Thyroid gland (tissue), 4 donors: ENCODE measurements around the gene FGF3. TPM values are rescaled to one million over a fixed set of nuclear protein-coding genes. Genes with fewer than 3 reads are reported as not detected.

Experiments
- DNase-seq, 2 donors: peaks; one replicate each; pipeline ENCODE4 v3.0.0-alpha.2; 2019
- H3K27ac ChIP-seq, 3 donors: fragments of 200-600 bp; sonication (generic); 1 replicate in 2 of 3; 2 replicates in 1 of 3; pipeline ENCODE4 v1.5.1; 2016 to 2019; ENCODE audit warnings: mild to moderate bottlenecking in 1 of 3, moderate library complexity in 1 of 3
- H3K27me3 ChIP-seq: fragments of 200-600 bp; sonication (generic); one replicate; pipeline ENCODE4 v1.5.1; 2019
- H3K36me3 ChIP-seq, 2 donors: fragments of 200-600 bp; sonication (generic); one replicate each; pipeline ENCODE4 v1.5.1; 2016 to 2019
- H3K4me1 ChIP-seq, 2 donors: fragments of 200-600 bp; sonication (generic); one replicate each; pipeline ENCODE4 v1.5.1; 2017 to 2019
- H3K4me3 ChIP-seq, 3 donors: fragments of 200-600 bp; sonication (generic); replicated peaks in 1 of 3; 1 replicate in 2 of 3; 2 replicates in 1 of 3; pipeline ENCODE4 v1.5.1; 2016; ENCODE audit warnings: mild to moderate bottlenecking in 1 of 3
- H3K9me3 ChIP-seq: fragments of 200-600 bp; sonication (generic); one replicate; pipeline ENCODE4 v1.5.1; 2017
- POLR2A ChIP-seq, 2 donors: fragments of 450-650 bp; IDR thresholded peaks; one replicate each; pipeline ENCODE4 v1.6.1; 2017; ENCODE audit warnings: antibody characterized with exemption in 2 of 2, mild to moderate bottlenecking in 2 of 2, moderate library complexity in 1 of 2
- WGBS, 2 donors: methylation state at CpG; one replicate each; pipeline ENCODE4 v1.1.5; 2017; 5-methylcytosine and 5-hydroxymethylcytosine counted together
- intact Hi-C: fragments of 100-400 bp; cut with DNase I; formaldehyde crosslinking; loops from one replicate; pipeline ENCODE4 v1.15.1; 2023
- total RNA-seq, 4 donors: library from RNA; depleted of rRNA; stranded (reverse); fragments of >200 nt; gene quantifications; one replicate each; pipeline ENCODE4 v1.2.3, GENCODE V29; 2016
- TF ChIP-seq, protein P1 (sequence below), 6 experiments: fragments of 200-600 bp in 3 of 6; fragments of 450-650 bp in 3 of 6; sonication (generic) in 3 of 6; IDR thresholded peaks; one replicate each; pipeline ENCODE4 v1.5.1; 2016 to 2019; ENCODE audit warnings: antibody characterized with exemption in 6 of 6, mild to moderate bottlenecking in 2 of 6, inconsistent platforms in 1 of 6, moderate library complexity in 1 of 6

FGF3 gene
- total RNA-seq, 4 donors from 2014 or later, result not detected

DNA sequence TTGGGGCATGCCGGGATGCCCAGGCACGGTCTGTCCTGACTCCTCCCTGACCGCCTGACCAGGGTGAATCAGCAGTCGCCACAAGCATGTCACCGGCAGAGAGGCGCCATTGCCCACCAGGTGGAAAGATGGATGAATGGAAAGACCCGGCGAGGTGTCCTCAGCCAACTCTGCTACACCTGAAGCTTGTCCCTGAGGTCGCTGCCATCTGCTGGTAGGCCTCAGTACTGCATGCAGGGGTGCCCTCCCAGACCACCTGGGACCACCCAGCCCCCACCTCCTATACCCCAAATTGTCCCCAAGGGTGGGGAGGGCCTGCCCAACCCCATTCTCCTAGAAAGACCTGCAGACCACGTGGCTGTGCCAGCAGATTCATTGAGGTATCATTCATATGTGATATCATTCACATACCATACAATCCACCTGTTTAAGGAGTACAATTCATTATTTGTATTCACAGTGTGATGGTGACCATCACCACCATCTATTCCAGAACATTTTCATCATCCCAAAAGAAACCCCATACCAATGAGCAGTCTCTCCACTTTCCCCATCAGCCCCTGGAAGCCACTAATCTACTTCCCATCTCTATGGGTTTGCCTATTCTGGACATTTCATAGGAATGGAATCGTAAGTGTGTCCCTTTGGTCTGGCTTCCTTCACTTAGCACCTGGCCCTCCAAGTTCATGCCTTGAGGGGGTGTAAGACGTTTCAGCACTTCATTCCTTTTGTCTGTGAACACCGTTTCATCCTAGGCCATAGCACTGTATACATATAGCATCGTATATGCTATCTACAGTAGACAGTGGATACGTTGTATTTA lies 17.5 kb downstream of the FGF3 start:
- H3K36me3 ChIP-seq, result no peaks in the 10 kb centered on the region
- no peaks in the 10 kb centered on the region for H3K9me3 ChIP-seq
- DNase-seq, result peak; percentile 25 to 42
- no peaks in the 10 kb centered on the region for H3K27me3 ChIP-seq
- no peak for TF ChIP-seq POLR2A (IDR thresholded peaks at IDR 0.05)
- TF ChIP-seq, protein P1, sequence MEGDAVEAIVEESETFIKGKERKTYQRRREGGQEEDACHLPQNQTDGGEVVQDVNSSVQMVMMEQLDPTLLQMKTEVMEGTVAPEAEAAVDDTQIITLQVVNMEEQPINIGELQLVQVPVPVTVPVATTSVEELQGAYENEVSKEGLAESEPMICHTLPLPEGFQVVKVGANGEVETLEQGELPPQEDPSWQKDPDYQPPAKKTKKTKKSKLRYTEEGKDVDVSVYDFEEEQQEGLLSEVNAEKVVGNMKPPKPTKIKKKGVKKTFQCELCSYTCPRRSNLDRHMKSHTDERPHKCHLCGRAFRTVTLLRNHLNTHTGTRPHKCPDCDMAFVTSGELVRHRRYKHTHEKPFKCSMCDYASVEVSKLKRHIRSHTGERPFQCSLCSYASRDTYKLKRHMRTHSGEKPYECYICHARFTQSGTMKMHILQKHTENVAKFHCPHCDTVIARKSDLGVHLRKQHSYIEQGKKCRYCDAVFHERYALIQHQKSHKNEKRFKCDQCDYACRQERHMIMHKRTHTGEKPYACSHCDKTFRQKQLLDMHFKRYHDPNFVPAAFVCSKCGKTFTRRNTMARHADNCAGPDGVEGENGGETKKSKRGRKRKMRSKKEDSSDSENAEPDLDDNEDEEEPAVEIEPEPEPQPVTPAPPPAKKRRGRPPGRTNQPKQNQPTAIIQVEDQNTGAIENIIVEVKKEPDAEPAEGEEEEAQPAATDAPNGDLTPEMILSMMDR (IDR thresholded peaks at IDR 0.05), result peak; percentile 49 to 72 (median 64)
- 31 to 42% methylated on average over 14 of the region's 15 CpGs for WGBS, 2 donors
- H3K27ac ChIP-seq, result no peak overlapping the region
- H3K4me1 ChIP-seq, result no peaks in the 10 kb centered on the region
- intact Hi-C loops, result loop anchor here (5.0 kb wide), 1 partner anchor 114 kb away; no protein-coding TSS in a partner anchor
- no peak overlapping the region for H3K4me3 ChIP-seq

DNA sequence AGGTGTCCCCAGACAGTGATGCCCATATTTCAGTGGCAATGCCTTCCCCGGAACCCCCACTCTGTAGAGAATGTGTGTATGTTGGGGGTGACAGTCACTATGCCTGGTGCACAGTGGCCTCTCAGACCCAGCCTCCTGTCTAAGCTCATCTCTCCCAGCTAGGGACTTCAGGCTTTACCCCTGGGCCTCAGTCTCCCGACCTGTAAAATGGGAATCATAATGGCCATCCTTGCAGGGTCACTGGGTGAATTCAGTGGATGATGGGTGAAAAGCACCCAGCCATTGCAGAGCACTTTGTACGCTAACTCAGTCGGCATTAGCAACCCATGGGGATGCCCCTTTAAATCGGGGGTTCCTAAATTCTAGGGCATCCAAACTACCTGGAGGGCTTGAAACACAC lies 18.9 kb downstream of the FGF3 start:
- no peak for DNase-seq
- H3K9me3 ChIP-seq, result no peaks in the 10 kb centered on the region
- H3K27ac ChIP-seq, result no peak overlapping the region
- H3K27me3 ChIP-seq, result no peaks in the 10 kb centered on the region
- WGBS, 2 donors, result 93 to 98% methylated on average over 5 of the region's 5 CpGs
- intact Hi-C loops, result loop anchor here (5.0 kb wide), 1 partner anchor 113 kb away; no protein-coding TSS in a partner anchor
- H3K4me1 ChIP-seq, result no peaks in the 10 kb centered on the region
- H3K4me3 ChIP-seq, result no peak overlapping the region
- TF ChIP-seq, protein P1 (IDR thresholded peaks at IDR 0.05), result no peak
- no peak for TF ChIP-seq POLR2A (IDR thresholded peaks at IDR 0.05)
- H3K36me3 ChIP-seq, result no peaks in the 10 kb centered on the region

DNA sequence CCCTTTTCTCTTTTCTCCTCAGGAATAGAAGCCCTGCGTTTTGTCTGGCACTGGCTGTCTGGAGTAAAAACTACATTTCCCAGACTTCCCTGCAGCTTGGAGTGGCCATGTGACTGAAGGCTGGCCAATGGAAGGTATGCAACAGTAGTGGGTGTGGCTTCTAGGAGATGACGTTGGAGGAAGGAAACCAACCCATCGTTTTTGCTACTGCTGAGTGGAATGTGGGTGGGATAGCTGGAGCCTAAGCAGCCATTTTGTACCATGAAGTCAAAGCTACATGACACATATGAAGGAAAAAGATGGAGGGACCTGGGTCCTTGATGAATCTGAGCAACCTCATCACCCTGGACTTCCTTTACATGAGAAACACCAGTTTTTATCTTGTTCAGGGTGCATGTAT lies 19.6 kb downstream of the FGF3 start:
- DNase-seq, result no peak
- Histone ChIP-seq H3K9me3 (no peaks in the 10 kb centered on the region), H3K27me3 (no peaks in the 10 kb centered on the region), H3K4me1 (no peaks in the 10 kb centered on the region), H3K27ac (no peak overlapping the region), H3K36me3 (no peaks in the 10 kb centered on the region), H3K4me3 (no peak overlapping the region)
- intact Hi-C loops, result no loop called here
- 25 to 29% methylated on average over 3 of the region's 3 CpGs for WGBS, 2 donors
- TF ChIP-seq POLR2A (IDR thresholded peaks at IDR 0.05), result no peak
- TF ChIP-seq, protein P1 (IDR thresholded peaks at IDR 0.05), result no peak

DNA sequence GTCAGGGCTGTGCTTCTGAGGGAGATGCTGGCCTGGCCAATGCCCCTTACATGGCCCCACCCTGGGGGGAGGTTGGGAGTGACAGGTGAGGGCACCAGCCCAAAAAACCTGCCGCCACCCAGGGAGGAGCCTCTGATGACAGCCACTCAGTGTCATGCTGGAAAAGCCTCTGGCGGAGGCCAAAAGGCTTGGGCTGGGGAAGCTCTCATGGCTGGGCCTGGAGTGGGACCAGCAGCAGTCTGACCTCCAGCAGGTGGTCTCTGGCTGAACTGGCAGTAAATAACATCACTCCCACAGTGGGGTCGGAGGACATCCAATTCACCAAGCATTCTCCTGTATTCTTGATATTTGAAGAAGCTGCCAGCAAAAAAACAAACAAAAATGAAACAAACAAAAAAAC lies 20.1 kb downstream of the FGF3 start:
- DNase-seq, result no peak
- no peaks in the 10 kb centered on the region for H3K36me3 ChIP-seq
- no peak overlapping the region for H3K27ac ChIP-seq
- H3K4me3 ChIP-seq, result no peak overlapping the region
- intact Hi-C loops, result no loop called here
- H3K27me3 ChIP-seq, result no peaks in the 10 kb centered on the region
- no peaks in the 10 kb centered on the region for H3K9me3 ChIP-seq
- TF ChIP-seq, protein P1 (IDR thresholded peaks at IDR 0.05), result no peak
- TF ChIP-seq POLR2A (IDR thresholded peaks at IDR 0.05), result no peak
- H3K4me1 ChIP-seq, result no peaks in the 10 kb centered on the region
- 94 to 97% methylated on average over 3 of the region's 3 CpGs for WGBS, 2 donors
